Measurements from ENCODE around the gene SIX2.

- TF ChIP-seq TAF1 (IDR thresholded peaks at IDR 0.05; ENCODE audit: low read depth) (no peak), CREB1 (IDR thresholded peaks at IDR 0.05; ENCODE audit: low read depth) (no peak), FOXM1 (IDR thresholded peaks at IDR 0.05; ENCODE audit: borderline replicate concordance, low read depth) (no peak), YY1 (IDR thresholded peaks at IDR 0.05; ENCODE audit: low read depth) (no peak), EGR1 (IDR thresholded peaks at IDR 0.05) (no peak), NFIC (IDR thresholded peaks at IDR 0.05) (no peak), EP300 (IDR thresholded peaks at IDR 0.05; ENCODE audit: borderline replicate concordance) (no peak), REST (IDR thresholded peaks at IDR 0.05; ENCODE audit: low read depth) (no peak), USF1 (IDR thresholded peaks at IDR 0.05) (no peak), MAX (IDR thresholded peaks at IDR 0.05) (no peak)
These were observed 35.1 kb downstream of the SIX2 start for GRCh38 chr2:44974064-44974715.

Data from Ishikawa (cell line).